ENCODE results near the gene WBP2.

DNA sequence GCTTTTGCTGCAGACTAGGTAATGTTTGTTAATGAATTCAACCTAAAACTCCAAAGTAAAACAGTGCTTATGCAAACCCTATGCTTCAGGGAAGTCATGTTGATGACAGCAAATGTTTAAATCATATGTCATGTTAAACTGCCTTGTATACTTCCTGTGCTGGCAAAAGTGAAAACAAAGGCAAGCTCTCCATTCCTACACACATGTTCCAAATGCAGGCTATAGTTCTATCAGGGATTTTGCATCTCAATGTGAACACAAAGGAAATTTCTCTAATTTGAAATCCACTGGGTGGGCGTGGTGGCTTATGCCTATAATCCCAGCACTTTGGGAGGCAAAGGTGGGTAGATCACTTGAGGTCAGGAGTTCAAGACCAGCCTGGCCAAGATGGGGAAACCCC, 51.3 kb downstream of the WBP2 start:
- TF ChIP-seq, protein P1, sequence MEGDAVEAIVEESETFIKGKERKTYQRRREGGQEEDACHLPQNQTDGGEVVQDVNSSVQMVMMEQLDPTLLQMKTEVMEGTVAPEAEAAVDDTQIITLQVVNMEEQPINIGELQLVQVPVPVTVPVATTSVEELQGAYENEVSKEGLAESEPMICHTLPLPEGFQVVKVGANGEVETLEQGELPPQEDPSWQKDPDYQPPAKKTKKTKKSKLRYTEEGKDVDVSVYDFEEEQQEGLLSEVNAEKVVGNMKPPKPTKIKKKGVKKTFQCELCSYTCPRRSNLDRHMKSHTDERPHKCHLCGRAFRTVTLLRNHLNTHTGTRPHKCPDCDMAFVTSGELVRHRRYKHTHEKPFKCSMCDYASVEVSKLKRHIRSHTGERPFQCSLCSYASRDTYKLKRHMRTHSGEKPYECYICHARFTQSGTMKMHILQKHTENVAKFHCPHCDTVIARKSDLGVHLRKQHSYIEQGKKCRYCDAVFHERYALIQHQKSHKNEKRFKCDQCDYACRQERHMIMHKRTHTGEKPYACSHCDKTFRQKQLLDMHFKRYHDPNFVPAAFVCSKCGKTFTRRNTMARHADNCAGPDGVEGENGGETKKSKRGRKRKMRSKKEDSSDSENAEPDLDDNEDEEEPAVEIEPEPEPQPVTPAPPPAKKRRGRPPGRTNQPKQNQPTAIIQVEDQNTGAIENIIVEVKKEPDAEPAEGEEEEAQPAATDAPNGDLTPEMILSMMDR (IDR thresholded peaks at IDR 0.05; ENCODE audit: control extremely low read depth in 1 of 3, insufficient read depth in 1 of 3, low read depth in 1 of 3, low read length in 3 of 3) = no peak
- TF ChIP-seq TAF1 (IDR thresholded peaks at IDR 0.05; ENCODE audit: low read depth, low read length) = no peak
- TF ChIP-seq POLR2A (IDR thresholded peaks at IDR 0.05; ENCODE audit: control extremely low read depth in 1 of 2, low read depth in 2 of 2, low read length in 2 of 2) = no peak
- TF ChIP-seq JUND (IDR thresholded peaks at IDR 0.05; ENCODE audit: low read length) = no peak
- no peak for TF ChIP-seq POLR2AphosphoS5 (IDR thresholded peaks at IDR 0.05; ENCODE audit: low read depth, low read length)
- no peak for TF ChIP-seq EZH2 (IDR thresholded peaks at IDR 0.05; ENCODE audit: low read depth, low read length, severe bottlenecking)
- TF ChIP-seq, protein P2, sequence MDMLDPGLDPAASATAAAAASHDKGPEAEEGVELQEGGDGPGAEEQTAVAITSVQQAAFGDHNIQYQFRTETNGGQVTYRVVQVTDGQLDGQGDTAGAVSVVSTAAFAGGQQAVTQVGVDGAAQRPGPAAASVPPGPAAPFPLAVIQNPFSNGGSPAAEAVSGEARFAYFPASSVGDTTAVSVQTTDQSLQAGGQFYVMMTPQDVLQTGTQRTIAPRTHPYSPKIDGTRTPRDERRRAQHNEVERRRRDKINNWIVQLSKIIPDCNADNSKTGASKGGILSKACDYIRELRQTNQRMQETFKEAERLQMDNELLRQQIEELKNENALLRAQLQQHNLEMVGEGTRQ (IDR thresholded peaks at IDR 0.05; ENCODE audit: low read length) = no peak
- TF ChIP-seq, protein P3, sequence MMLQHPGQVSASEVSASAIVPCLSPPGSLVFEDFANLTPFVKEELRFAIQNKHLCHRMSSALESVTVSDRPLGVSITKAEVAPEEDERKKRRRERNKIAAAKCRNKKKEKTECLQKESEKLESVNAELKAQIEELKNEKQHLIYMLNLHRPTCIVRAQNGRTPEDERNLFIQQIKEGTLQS (IDR thresholded peaks at IDR 0.05; ENCODE audit: insufficient read depth, low read depth, low read length) = no peak
- no peak for TF ChIP-seq CREB1 (IDR thresholded peaks at IDR 0.05)
